Measurements from ENCODE around the gene PRM3. TPM values are rescaled to one million over a fixed set of nuclear protein-coding genes. Genes with fewer than 3 reads are reported as not detected.

Gene PRM3
- total RNA-seq, 1 donor from 2014 or later = not detected

- Mint-ChIP-seq H3K36me3 (ENCODE audit: low read depth, unreplicated experiment) (no peaks in the 10 kb centered on the region), H3K4me3 (ENCODE audit: unreplicated experiment) (no peak overlapping the region), H3K27me3 (ENCODE audit: unreplicated experiment) (peaks cover 14% of the 10 kb centered on the region), H3K4me1 (ENCODE audit: unreplicated experiment) (peaks cover 12% of the 10 kb centered on the region), H3K9me3 (ENCODE audit: unreplicated experiment) (no peaks in the 10 kb centered on the region), H3K27ac (ENCODE audit: unreplicated experiment) (no peak overlapping the region)
- TF ChIP-seq, protein P1, sequence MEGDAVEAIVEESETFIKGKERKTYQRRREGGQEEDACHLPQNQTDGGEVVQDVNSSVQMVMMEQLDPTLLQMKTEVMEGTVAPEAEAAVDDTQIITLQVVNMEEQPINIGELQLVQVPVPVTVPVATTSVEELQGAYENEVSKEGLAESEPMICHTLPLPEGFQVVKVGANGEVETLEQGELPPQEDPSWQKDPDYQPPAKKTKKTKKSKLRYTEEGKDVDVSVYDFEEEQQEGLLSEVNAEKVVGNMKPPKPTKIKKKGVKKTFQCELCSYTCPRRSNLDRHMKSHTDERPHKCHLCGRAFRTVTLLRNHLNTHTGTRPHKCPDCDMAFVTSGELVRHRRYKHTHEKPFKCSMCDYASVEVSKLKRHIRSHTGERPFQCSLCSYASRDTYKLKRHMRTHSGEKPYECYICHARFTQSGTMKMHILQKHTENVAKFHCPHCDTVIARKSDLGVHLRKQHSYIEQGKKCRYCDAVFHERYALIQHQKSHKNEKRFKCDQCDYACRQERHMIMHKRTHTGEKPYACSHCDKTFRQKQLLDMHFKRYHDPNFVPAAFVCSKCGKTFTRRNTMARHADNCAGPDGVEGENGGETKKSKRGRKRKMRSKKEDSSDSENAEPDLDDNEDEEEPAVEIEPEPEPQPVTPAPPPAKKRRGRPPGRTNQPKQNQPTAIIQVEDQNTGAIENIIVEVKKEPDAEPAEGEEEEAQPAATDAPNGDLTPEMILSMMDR (IDR thresholded peaks at IDR 0.05; ENCODE audit: unreplicated experiment) = no peak
- no peak for DNase-seq (ENCODE audit: low spot score)
Observed at GRCh38 chr16:11309895-11310633, 36.6 kb upstream of the PRM3 start.

DNA sequence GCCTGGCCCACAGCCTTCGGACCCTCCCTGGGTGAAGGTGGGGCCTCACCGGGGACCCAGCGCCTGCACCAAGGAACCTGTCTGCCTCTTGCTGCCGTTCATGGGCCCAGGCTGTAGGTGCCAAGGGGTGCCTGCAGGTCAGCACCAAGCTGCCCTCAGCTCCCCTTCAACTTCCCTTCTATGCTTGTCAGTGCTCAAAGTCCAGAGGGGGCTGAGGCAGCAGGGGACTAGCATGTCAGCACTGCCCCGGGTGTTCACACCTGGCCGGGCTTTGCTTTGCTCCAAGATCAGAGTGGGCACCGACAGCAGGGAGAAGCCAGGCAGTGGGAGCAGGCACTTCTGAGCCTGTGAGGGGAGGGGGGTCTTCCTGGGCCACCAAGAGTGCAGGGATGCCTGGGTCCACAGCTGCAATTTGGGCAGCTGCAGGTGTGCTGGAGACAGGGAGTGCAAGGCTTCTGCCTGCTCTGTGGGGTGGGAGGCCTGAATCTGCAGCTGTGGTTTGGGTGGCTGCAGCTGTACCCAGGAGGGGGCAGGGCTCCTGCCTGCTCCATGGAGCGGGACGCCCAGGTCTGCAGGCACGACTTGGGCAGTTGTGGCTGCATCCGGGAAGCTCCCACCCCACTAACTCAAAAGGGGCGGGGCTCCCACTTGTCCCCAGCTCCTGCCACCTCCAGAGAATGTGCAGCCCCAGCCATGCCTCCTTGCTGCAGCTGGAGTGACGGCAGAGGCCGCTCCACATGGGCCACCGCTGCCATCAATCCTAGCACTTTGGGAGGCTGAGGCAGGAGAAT, 35.3 kb upstream of the PRM3 start:
- Mint-ChIP-seq H3K4me1 (ENCODE audit: unreplicated experiment) (peaks cover 10% of the 10 kb centered on the region), H3K36me3 (ENCODE audit: low read depth, unreplicated experiment) (no peaks in the 10 kb centered on the region), H3K4me3 (ENCODE audit: unreplicated experiment) (no peak overlapping the region), H3K9me3 (ENCODE audit: unreplicated experiment) (no peaks in the 10 kb centered on the region), H3K27me3 (ENCODE audit: unreplicated experiment) (peaks cover 14% of the 10 kb centered on the region), H3K27ac (ENCODE audit: unreplicated experiment) (no peak overlapping the region)
- no peak for DNase-seq (ENCODE audit: low spot score)
- TF ChIP-seq, protein P1 (IDR thresholded peaks at IDR 0.05; ENCODE audit: unreplicated experiment) = no peak

- Mint-ChIP-seq H3K4me1 (ENCODE audit: unreplicated experiment) (peaks cover 9% of the 10 kb centered on the region), H3K27me3 (ENCODE audit: unreplicated experiment) (peaks cover 12% of the 10 kb centered on the region), H3K4me3 (ENCODE audit: unreplicated experiment) (no peak overlapping the region), H3K9me3 (ENCODE audit: unreplicated experiment) (no peaks in the 10 kb centered on the region), H3K36me3 (ENCODE audit: low read depth, unreplicated experiment) (no peaks in the 10 kb centered on the region), H3K27ac (ENCODE audit: unreplicated experiment) (no peak overlapping the region)
- DNase-seq (ENCODE audit: low spot score) = no peak
- TF ChIP-seq, protein P1 (IDR thresholded peaks at IDR 0.05; ENCODE audit: unreplicated experiment) = no peak
Observed at GRCh38 chr16:11307639-11308492, 34.4 kb upstream of the PRM3 start.

GRCh38 chr16:11306997-11307638, 33.7 kb upstream of the PRM3 start:
- Mint-ChIP-seq H3K9me3 (ENCODE audit: unreplicated experiment) (no peaks in the 10 kb centered on the region), H3K27ac (ENCODE audit: unreplicated experiment) (no peak overlapping the region), H3K27me3 (ENCODE audit: unreplicated experiment) (peaks cover 11% of the 10 kb centered on the region), H3K36me3 (ENCODE audit: low read depth, unreplicated experiment) (no peaks in the 10 kb centered on the region), H3K4me3 (ENCODE audit: unreplicated experiment) (no peak overlapping the region), H3K4me1 (ENCODE audit: unreplicated experiment) (peaks cover 9% of the 10 kb centered on the region)
- TF ChIP-seq, protein P1 (IDR thresholded peaks at IDR 0.05; ENCODE audit: unreplicated experiment) = no peak
- DNase-seq (ENCODE audit: low spot score) = no peak
